ENCODE data around the gene RNF144A. TPM values are rescaled to one million over a fixed set of nuclear protein-coding genes. Genes with fewer than 3 reads are reported as not detected.

The RNF144A gene
- total and polyA plus RNA-seq, 7 donors = 2.4 to 15.6 (median 8.7) TPM

DNA sequence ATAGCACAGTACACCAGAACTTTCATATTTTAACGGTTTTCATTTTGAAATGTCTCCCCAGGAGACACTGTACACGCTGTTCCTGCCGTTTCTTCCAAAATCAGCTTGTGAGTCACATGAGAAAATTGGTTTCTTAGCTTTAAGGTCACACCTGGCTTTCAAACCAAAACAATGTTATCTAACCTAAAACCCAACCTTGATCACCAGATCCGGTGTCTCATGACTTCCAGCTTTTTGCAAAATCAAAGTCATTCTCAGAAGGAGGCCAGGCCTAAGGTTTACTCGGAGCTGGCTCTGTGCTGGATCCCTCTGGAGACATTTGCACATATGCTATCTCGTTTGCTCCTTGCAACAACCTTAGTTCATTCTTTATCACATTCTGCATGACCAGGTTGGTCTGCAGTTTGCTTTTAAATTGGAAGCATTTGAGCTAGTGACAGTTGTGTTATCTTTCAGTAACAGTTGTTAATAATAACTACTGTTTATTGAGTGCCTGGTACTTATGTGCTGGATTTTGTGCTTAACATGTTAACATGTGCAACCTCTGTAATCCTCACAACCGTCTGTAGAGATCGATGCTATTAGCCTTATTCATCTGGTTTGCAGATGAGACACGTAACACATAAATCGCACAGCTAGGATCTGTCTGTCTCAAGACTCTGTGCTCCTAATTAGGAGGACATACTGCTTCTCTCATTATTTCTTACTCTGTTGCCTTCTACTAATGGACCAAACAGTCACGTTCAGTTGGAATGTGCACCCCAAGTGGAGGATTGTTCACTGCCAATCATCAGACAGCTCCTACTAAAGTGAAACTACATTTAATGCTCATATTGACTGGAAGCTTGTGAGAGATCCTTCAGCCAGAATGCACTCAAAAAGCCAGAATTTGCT, 105.5 kb downstream of the RNF144A start:
- DNase-seq = no peak
- 34 to 63% (median 34%) methylated on average over 11 of the region's 11 CpGs for WGBS, 3 donors
- ATAC-seq = peak in 1 of 4 donors; percentile 34
- no peaks in the 10 kb centered on the region for H3K27me3 ChIP-seq (ENCODE audit: insufficient read depth in 3 of 3, low read length in 2 of 3)
- TF ChIP-seq, protein P1, sequence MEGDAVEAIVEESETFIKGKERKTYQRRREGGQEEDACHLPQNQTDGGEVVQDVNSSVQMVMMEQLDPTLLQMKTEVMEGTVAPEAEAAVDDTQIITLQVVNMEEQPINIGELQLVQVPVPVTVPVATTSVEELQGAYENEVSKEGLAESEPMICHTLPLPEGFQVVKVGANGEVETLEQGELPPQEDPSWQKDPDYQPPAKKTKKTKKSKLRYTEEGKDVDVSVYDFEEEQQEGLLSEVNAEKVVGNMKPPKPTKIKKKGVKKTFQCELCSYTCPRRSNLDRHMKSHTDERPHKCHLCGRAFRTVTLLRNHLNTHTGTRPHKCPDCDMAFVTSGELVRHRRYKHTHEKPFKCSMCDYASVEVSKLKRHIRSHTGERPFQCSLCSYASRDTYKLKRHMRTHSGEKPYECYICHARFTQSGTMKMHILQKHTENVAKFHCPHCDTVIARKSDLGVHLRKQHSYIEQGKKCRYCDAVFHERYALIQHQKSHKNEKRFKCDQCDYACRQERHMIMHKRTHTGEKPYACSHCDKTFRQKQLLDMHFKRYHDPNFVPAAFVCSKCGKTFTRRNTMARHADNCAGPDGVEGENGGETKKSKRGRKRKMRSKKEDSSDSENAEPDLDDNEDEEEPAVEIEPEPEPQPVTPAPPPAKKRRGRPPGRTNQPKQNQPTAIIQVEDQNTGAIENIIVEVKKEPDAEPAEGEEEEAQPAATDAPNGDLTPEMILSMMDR (IDR thresholded peaks at IDR 0.05) = no peak
- intact Hi-C loops (cut with DNase I) = no loop called here
- peaks cover 39% of the 10 kb centered on the region for H3K4me1 ChIP-seq
- peak overlapping the region; percentile 53 for H3K27ac ChIP-seq
- H3K36me3 ChIP-seq (ENCODE audit: insufficient read depth in 1 of 2, low read depth in 1 of 2) = peaks cover 0 to 16% of the 10 kb centered on the region in 2 donors
- H3K9me3 ChIP-seq = no peaks in the 10 kb centered on the region
- no peak overlapping the region for H3K4me3 ChIP-seq

DNA sequence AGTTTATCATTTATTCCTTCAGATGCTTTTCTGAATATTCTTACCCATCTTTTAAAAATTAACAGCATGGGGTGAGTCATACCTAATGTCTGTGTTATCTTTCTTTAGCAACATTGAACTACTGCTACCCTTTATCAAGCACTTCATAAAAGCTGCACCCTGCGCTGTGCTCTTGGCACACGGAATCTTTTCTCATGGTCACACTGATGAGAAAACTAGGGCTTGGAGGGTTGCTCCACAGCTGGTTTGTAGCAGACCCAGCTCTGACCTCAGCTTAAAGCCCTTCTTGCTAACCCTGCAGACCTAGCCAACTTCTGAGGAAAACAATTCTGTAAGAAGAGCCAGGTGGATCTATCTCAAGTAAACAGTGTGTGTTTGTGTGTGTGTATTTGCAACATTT, 106.3 kb downstream of the RNF144A start:
- Histone ChIP-seq H3K27ac (peak overlapping the region; percentile 53), H3K4me3 (no peak overlapping the region), H3K36me3 (ENCODE audit: insufficient read depth in 1 of 2, low read depth in 1 of 2) (peaks cover 0 to 16% of the 10 kb centered on the region in 2 donors), H3K9me3 (no peaks in the 10 kb centered on the region), H3K4me1 (peaks cover 31% of the 10 kb centered on the region), H3K27me3 (ENCODE audit: insufficient read depth in 3 of 3, low read length in 2 of 3) (no peaks in the 10 kb centered on the region)
- intact Hi-C loops (cut with DNase I) = no loop called here
- DNase-seq (no peak), ATAC-seq (peak; percentile 38 to 80 (median 72))
- TF ChIP-seq, protein P1 (IDR thresholded peaks at IDR 0.05) = no peak
- 21 to 30% (median 29%) methylated on average over 2 of the region's 2 CpGs for WGBS, 3 donors

DNA sequence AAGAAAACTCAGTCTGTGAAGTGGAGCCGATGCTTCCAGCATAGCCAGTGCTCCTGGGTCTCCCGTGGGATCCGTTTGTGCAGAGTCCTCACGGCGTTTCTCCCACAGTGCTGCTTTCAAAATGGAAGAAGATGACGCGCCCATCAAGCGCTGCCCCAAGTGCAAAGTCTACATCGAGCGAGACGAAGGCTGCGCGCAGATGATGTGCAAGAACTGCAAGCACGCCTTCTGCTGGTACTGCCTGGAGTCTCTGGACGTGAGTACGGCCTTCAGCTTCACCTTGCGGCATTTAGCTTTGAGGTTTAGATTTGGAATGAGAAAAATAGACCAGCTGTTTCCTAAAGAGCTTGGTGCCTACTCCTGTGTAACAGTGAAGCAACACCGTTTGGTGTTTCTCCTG, 107.0 kb downstream of the RNF144A start:
- DNase-seq (no peak), ATAC-seq (no peak)
- Histone ChIP-seq H3K27ac (no peak overlapping the region), H3K36me3 (ENCODE audit: insufficient read depth in 1 of 2, low read depth in 1 of 2) (peaks cover 0 to 16% of the 10 kb centered on the region in 2 donors), H3K27me3 (ENCODE audit: insufficient read depth in 3 of 3, low read length in 2 of 3) (no peaks in the 10 kb centered on the region), H3K4me3 (no peak overlapping the region), H3K9me3 (no peaks in the 10 kb centered on the region), H3K4me1 (peaks cover 27% of the 10 kb centered on the region)
- intact Hi-C loops (cut with DNase I) = no loop called here
- TF ChIP-seq, protein P1 (IDR thresholded peaks at IDR 0.05) = no peak
- WGBS, 3 donors = 81 to 85% (median 83%) methylated on average over 18 of the region's 18 CpGs

DNA sequence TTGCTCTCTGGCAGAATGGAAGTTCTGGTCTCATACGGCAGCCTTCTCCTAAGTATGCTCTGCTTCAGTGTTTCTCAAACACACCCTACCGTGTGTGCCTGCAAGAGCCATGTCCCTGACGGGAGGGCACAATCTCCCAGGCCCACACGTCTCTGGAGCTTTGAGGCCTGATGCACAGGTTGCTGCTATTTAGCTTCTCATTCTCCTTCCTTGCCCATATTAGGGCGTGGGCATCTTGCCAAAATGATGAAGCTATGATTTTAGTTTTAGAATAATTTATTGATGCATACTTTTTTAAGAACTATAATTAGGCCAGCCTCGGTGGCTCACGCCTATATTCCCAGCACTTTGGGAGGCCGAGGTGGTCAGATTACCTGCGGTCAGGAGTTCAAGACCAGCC, 107.9 kb downstream of the RNF144A start:
- DNase-seq (no peak), ATAC-seq (no peak)
- no peaks in the 10 kb centered on the region for H3K9me3 ChIP-seq
- H3K27ac ChIP-seq = no peak overlapping the region
- 82 to 93% (median 82%) methylated on average over 9 of the region's 9 CpGs for WGBS, 3 donors
- H3K27me3 ChIP-seq (ENCODE audit: insufficient read depth in 3 of 3, low read length in 2 of 3) = no peaks in the 10 kb centered on the region
- intact Hi-C loops (cut with DNase I) = loop anchor here in 1 of 2 donors (5.0 kb wide), 1 partner anchor 113 kb away; no protein-coding TSS in a partner anchor
- no peak overlapping the region for H3K4me3 ChIP-seq
- H3K4me1 ChIP-seq = peaks cover 23% of the 10 kb centered on the region
- TF ChIP-seq, protein P1 (IDR thresholded peaks at IDR 0.05) = no peak
- H3K36me3 ChIP-seq (ENCODE audit: insufficient read depth in 1 of 2, low read depth in 1 of 2) = peaks cover 0 to 16% of the 10 kb centered on the region in 2 donors

Measured in psoas muscle (tissue), 8 donors.